OCI-LY7 (cell line): ENCODE measurements around the gene SLC2A13.

Source experiments
- EZH2phosphoT487 ChIP-seq: fragments of 200-600 bp; sonication (generic); IDR thresholded peaks from 2 replicates; pipeline ENCODE4 v1.6.1; 2018; ENCODE audit warnings: low read depth, borderline replicate concordance, mild to moderate bottlenecking, mixed run types, antibody characterized with exemption, low read length, moderate library complexity, mixed read lengths
- TF ChIP-seq, protein P1 (sequence below): fragments of 200-600 bp; sonication (generic); conservative IDR thresholded peaks from 2 replicates; pipeline ENCODE4 v1.5.1; 2014; ENCODE audit warnings: mild to moderate bottlenecking, antibody characterized with exemption, low read length, moderate library complexity, mixed read lengths

DNA sequence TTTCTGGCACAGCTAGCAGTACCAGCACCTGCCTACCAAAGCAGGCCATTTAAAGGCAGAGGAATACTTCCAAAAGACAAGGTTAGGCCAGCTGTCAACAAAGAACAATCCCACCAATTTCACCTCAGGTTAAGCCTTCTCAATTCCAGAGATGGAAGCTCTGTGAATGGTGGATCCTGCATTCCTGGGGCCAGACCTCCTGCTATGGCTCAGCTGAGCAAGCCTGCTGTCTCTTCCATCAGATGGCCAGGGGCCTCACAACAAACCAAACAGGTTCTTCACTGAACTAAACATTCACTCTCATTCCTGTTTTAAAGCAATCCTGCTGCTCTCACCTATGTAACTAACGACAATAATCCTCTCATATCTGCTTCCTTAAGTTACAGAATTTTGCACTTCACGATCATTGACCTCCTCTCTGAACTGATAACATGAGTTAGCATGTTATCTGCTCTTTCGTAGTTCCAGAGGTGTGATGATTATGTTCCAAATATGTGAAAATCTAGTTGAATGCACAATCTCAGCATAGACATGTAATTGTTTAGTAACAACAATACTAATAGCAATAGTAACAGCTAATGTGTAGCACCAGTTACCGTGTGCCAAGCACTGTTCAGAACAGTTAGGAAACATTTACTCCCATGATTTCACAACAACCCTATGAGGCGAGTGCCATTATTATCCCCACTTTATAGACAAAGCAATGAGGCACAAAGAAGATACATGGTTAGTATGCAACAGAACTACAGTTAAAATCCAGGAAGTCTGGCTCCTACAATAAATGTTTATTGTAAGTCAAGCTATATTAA lies 73.2 kb downstream of the SLC2A13 start:
- TF ChIP-seq EZH2phosphoT487: no peak
- TF ChIP-seq, protein P1, sequence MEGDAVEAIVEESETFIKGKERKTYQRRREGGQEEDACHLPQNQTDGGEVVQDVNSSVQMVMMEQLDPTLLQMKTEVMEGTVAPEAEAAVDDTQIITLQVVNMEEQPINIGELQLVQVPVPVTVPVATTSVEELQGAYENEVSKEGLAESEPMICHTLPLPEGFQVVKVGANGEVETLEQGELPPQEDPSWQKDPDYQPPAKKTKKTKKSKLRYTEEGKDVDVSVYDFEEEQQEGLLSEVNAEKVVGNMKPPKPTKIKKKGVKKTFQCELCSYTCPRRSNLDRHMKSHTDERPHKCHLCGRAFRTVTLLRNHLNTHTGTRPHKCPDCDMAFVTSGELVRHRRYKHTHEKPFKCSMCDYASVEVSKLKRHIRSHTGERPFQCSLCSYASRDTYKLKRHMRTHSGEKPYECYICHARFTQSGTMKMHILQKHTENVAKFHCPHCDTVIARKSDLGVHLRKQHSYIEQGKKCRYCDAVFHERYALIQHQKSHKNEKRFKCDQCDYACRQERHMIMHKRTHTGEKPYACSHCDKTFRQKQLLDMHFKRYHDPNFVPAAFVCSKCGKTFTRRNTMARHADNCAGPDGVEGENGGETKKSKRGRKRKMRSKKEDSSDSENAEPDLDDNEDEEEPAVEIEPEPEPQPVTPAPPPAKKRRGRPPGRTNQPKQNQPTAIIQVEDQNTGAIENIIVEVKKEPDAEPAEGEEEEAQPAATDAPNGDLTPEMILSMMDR: no peak
